Measurements from ENCODE around the gene EXOC3. TPM values are rescaled to one million over a fixed set of nuclear protein-coding genes. Genes with fewer than 3 reads are reported as not detected.

Gene EXOC3
- polyA plus RNA-seq, 1 donor from 2014 or later, result 27.7 TPM

GRCh38 chr5:429453-430188, 13.4 kb upstream of the EXOC3 start:
- Histone ChIP-seq H3K36me3 (ENCODE audit: insufficient read depth, low read length) (no peaks in the 10 kb centered on the region), H3K4me3 (ENCODE audit: low read length) (no peak overlapping the region), H3F3A (ENCODE audit: insufficient read depth, low read length, poor library complexity, severe bottlenecking) (no peaks in the 10 kb centered on the region), H3K79me2 (replicated peaks; ENCODE audit: insufficient read depth, low read length) (no peaks in the 10 kb centered on the region), H2AFZ (ENCODE audit: low read depth, low read length) (no peak overlapping the region), H3K9me2 (ENCODE audit: insufficient read depth, low read length) (no peaks in the 10 kb centered on the region), H3K27me3 (ENCODE audit: insufficient read depth, low read depth, low read length) (no peaks in the 10 kb centered on the region), H3K4me2 (ENCODE audit: low read length) (no peak overlapping the region), H4K20me1 (ENCODE audit: insufficient read depth) (no peaks in the 10 kb centered on the region), H3K27ac (ENCODE audit: low read length) (no peak overlapping the region), H3K9me3 (ENCODE audit: low read length) (no peaks in the 10 kb centered on the region), H3K9ac (ENCODE audit: low read length) (no peak overlapping the region)
- TF ChIP-seq TAF1 (IDR thresholded peaks at IDR 0.05; ENCODE audit: low read depth) (no peak), EZH2 (IDR thresholded peaks at IDR 0.05; ENCODE audit: borderline replicate concordance, insufficient read depth, low read length, poor library complexity, severe bottlenecking) (no peak), MXI1 (conservative IDR thresholded peaks at IDR 0.05; ENCODE audit: poor library complexity, severe bottlenecking) (no peak), RAD21 (conservative IDR thresholded peaks at IDR 0.05) (no peak), EP300 (conservative IDR thresholded peaks at IDR 0.05; ENCODE audit: poor library complexity, severe bottlenecking) (no peak), POLR2AphosphoS5 (IDR thresholded peaks at IDR 0.05) (no peak), CTCF (IDR thresholded peaks at IDR 0.05; ENCODE audit: poor library complexity, severe bottlenecking) (no peak)

GRCh38 chr5:430214-430925, 12.6 kb upstream of the EXOC3 start:
- H3K36me3 ChIP-seq (ENCODE audit: insufficient read depth, low read length), result no peaks in the 10 kb centered on the region
- H3F3A ChIP-seq (ENCODE audit: insufficient read depth, low read length, poor library complexity, severe bottlenecking), result no peaks in the 10 kb centered on the region
- TF ChIP-seq CTCF (IDR thresholded peaks at IDR 0.05; ENCODE audit: poor library complexity, severe bottlenecking), result no peak
- TF ChIP-seq POLR2AphosphoS5 (IDR thresholded peaks at IDR 0.05), result no peak
- no peak for TF ChIP-seq EP300 (conservative IDR thresholded peaks at IDR 0.05; ENCODE audit: poor library complexity, severe bottlenecking)
- TF ChIP-seq RAD21 (conservative IDR thresholded peaks at IDR 0.05), result no peak
- no peak for TF ChIP-seq TAF1 (IDR thresholded peaks at IDR 0.05; ENCODE audit: low read depth)
- no peak for TF ChIP-seq REST (IDR thresholded peaks at IDR 0.05; ENCODE audit: borderline replicate concordance)
- no peak overlapping the region for H3K9ac ChIP-seq (ENCODE audit: low read length)
- H2AFZ ChIP-seq (ENCODE audit: low read depth, low read length), result no peak overlapping the region
- H3K27ac ChIP-seq (ENCODE audit: low read length), result no peak overlapping the region
- H3K9me2 ChIP-seq (ENCODE audit: insufficient read depth, low read length), result no peaks in the 10 kb centered on the region
- no peak overlapping the region for H3K4me3 ChIP-seq (ENCODE audit: low read length)
- no peaks in the 10 kb centered on the region for H3K9me3 ChIP-seq (ENCODE audit: low read length)
- no peaks in the 10 kb centered on the region for H3K79me2 ChIP-seq (replicated peaks; ENCODE audit: insufficient read depth, low read length)
- H3K27me3 ChIP-seq (ENCODE audit: insufficient read depth, low read depth, low read length), result no peaks in the 10 kb centered on the region
- no peak overlapping the region for H3K4me2 ChIP-seq (ENCODE audit: low read length)
- H4K20me1 ChIP-seq (ENCODE audit: insufficient read depth), result no peaks in the 10 kb centered on the region

All from neural cell (in vitro differentiated cells).